T-helper 2 cell treated with Interferon-gamma antibody and Interleukin-4, amounts not matched to agents 5 μg/mL and 100 μg/mL, for 36 hours (primary cell): ENCODE results near the gene MIDN.
"Not testable (repeated sequence)": the region's sequence is repeated elsewhere in the genome, so short reads cannot be mapped to it uniquely, and the experiment has no call there.

Experiments
- DNase-seq: peaks from one replicate; pipeline ENCODE4 v3.0.0; 2021; ENCODE audit warnings: low spot score
- H3K27ac Mint-ChIP-seq: one replicate; pipeline ENCODE4 v1.8.0; 2021; ENCODE audit warnings: mild to moderate bottlenecking, mixed read lengths
- H3K27me3 Mint-ChIP-seq: one replicate; pipeline ENCODE4 v1.8.0; 2021; ENCODE audit warnings: low read depth, mixed read lengths
- H3K36me3 Mint-ChIP-seq: one replicate; pipeline ENCODE4 v1.8.0; 2021; ENCODE audit warnings: low read depth, mixed read lengths
- H3K4me1 Mint-ChIP-seq: one replicate; pipeline ENCODE4 v1.8.0; 2021; ENCODE audit warnings: low read depth, mixed read lengths
- H3K4me3 Mint-ChIP-seq: one replicate; pipeline ENCODE4 v1.8.0; 2022; ENCODE audit warnings: mild to moderate bottlenecking, moderate library complexity, mixed read lengths
- H3K9me3 Mint-ChIP-seq: one replicate; pipeline ENCODE4 v1.8.0; 2021; ENCODE audit warnings: mixed read lengths

MIDN gene

GRCh38 chr19:1293782-1294604 is 45.6 kb downstream of the MIDN start:
- no peaks in the 10 kb centered on the region for H3K4me1 Mint-ChIP-seq

GRCh38 chr19:1294688-1295087 is 46.3 kb downstream of the MIDN start:
- Mint-ChIP-seq H3K27me3 (peaks cover 4% of the 10 kb centered on the region), H3K4me1 (no peaks in the 10 kb centered on the region), H3K4me3 (no peak overlapping the region), H3K36me3 (no peaks in the 10 kb centered on the region), H3K9me3 (no peaks in the 10 kb centered on the region), H3K27ac (no peak overlapping the region)
- DNase-seq: no peak

More at GRCh38 chr19:1293782-1294604, 45.6 kb downstream of the MIDN start:
- no peaks in the 10 kb centered on the region for H3K9me3 Mint-ChIP-seq
- H3K36me3 Mint-ChIP-seq: no peaks in the 10 kb centered on the region
- no peak for DNase-seq
- H3K27me3 Mint-ChIP-seq: peaks cover 4% of the 10 kb centered on the region
- no peak overlapping the region for H3K4me3 Mint-ChIP-seq
- H3K27ac Mint-ChIP-seq: no peak overlapping the region

- no peak for DNase-seq
- H3K9me3 Mint-ChIP-seq: no peaks in the 10 kb centered on the region
- H3K27ac Mint-ChIP-seq: no peak overlapping the region
- H3K36me3 Mint-ChIP-seq: no peaks in the 10 kb centered on the region
- H3K4me1 Mint-ChIP-seq: no peaks in the 10 kb centered on the region
- H3K4me3 Mint-ChIP-seq: no peak overlapping the region
- peaks cover 4% of the 10 kb centered on the region for H3K27me3 Mint-ChIP-seq
These were observed 47.0 kb downstream of the MIDN start for GRCh38 chr19:1295169-1296012.

- peaks cover 4% of the 10 kb centered on the region for H3K27me3 Mint-ChIP-seq
- no peak overlapping the region for H3K27ac Mint-ChIP-seq
- H3K4me1 Mint-ChIP-seq: no peaks in the 10 kb centered on the region
- no peaks in the 10 kb centered on the region for H3K36me3 Mint-ChIP-seq
- H3K9me3 Mint-ChIP-seq: no peaks in the 10 kb centered on the region
- H3K4me3 Mint-ChIP-seq: no peak overlapping the region
- no peak for DNase-seq
These were observed 47.7 kb downstream of the MIDN start for GRCh38 chr19:1296078-1296477.

GRCh38 chr19:1296575-1297271 is 48.3 kb downstream of the MIDN start:
- no peak overlapping the region for H3K4me3 Mint-ChIP-seq
- H3K36me3 Mint-ChIP-seq: no peaks in the 10 kb centered on the region

GRCh38 chr19:1298235-1298634 is 49.9 kb downstream of the MIDN start:
- no peaks in the 10 kb centered on the region for H3K36me3 Mint-ChIP-seq
- peaks cover 4% of the 10 kb centered on the region for H3K27me3 Mint-ChIP-seq
- H3K4me1 Mint-ChIP-seq: no peaks in the 10 kb centered on the region
- H3K27ac Mint-ChIP-seq: no peak overlapping the region
- no peak overlapping the region for H3K4me3 Mint-ChIP-seq
- no peak for DNase-seq
- no peaks in the 10 kb centered on the region for H3K9me3 Mint-ChIP-seq

More at GRCh38 chr19:1296575-1297271, 48.3 kb downstream of the MIDN start:
- Mint-ChIP-seq H3K27ac (no peak overlapping the region), H3K27me3 (peaks cover 4% of the 10 kb centered on the region), H3K4me1 (no peaks in the 10 kb centered on the region), H3K9me3 (no peaks in the 10 kb centered on the region)
- DNase-seq: no peak

GRCh38 chr19:1299801-1300200 is 51.4 kb downstream of the MIDN start:
- Mint-ChIP-seq H3K4me3 (no peak overlapping the region), H3K4me1 (no peaks in the 10 kb centered on the region), H3K27ac (no peak overlapping the region), H3K9me3 (no peaks in the 10 kb centered on the region), H3K36me3 (no peaks in the 10 kb centered on the region), H3K27me3 (peaks cover 2% of the 10 kb centered on the region)
- DNase-seq: no peak

GRCh38 chr19:1300744-1301490 is 52.5 kb downstream of the MIDN start:
- no peak overlapping the region for H3K27ac Mint-ChIP-seq
- H3K9me3 Mint-ChIP-seq: no peaks in the 10 kb centered on the region
- no peak overlapping the region for H3K4me3 Mint-ChIP-seq
- no peaks in the 10 kb centered on the region for H3K36me3 Mint-ChIP-seq
- no peak for DNase-seq
- H3K4me1 Mint-ChIP-seq: no peaks in the 10 kb centered on the region
- peaks cover 2% of the 10 kb centered on the region for H3K27me3 Mint-ChIP-seq

- Mint-ChIP-seq H3K9me3 (no peaks in the 10 kb centered on the region), H3K36me3 (no peaks in the 10 kb centered on the region), H3K27me3 (peaks cover 2% of the 10 kb centered on the region), H3K4me1 (no peaks in the 10 kb centered on the region), H3K27ac (no peak overlapping the region), H3K4me3 (no peak overlapping the region)
- DNase-seq: no peak
These were observed 54.3 kb downstream of the MIDN start for GRCh38 chr19:1302533-1303239.

GRCh38 chr19:1304197-1304924 is 56.0 kb downstream of the MIDN start:
- Mint-ChIP-seq H3K27me3 (no peaks in the 10 kb centered on the region), H3K9me3 (no peaks in the 10 kb centered on the region), H3K4me1 (no peaks in the 10 kb centered on the region), H3K36me3 (no peaks in the 10 kb centered on the region), H3K27ac (no peak overlapping the region), H3K4me3 (no peak overlapping the region)
- no peak for DNase-seq

- not testable (repeated sequence) for H3K27me3 Mint-ChIP-seq, H3K27ac Mint-ChIP-seq, H3K4me3 Mint-ChIP-seq, H3K4me1 Mint-ChIP-seq, DNase-seq, H3K36me3 Mint-ChIP-seq, H3K9me3 Mint-ChIP-seq
These were observed 57.0 kb downstream of the MIDN start for GRCh38 chr19:1305354-1305753.

- Mint-ChIP-seq H3K9me3 (no peaks in the 10 kb centered on the region), H3K36me3 (no peaks in the 10 kb centered on the region), H3K27me3 (no peaks in the 10 kb centered on the region), H3K4me1 (no peaks in the 10 kb centered on the region), H3K27ac (no peak overlapping the region), H3K4me3 (peak overlapping the region; percentile 32)
- no peak for DNase-seq
These were observed 58.9 kb downstream of the MIDN start for GRCh38 chr19:1307320-1307719.
